ENCODE data around the gene KRT24.

Gene KRT24

DNA sequence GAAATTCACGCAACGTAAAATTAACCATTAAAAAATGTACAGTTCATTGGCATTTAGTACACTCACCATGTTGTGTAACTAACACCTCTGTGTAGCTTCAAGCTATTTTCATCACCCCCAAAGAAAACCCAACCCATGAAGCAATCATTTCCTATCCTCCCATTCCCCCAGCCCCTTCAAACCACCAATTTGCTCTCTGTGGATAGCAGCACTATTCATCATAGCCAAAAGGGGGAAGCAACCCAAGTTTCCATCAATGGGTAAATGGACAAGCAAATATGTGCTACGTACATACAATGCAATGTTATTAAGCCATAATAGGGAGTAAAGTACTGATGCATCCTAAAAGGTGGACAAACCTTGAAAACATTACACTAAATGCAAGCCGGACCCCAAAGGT is 27.6 kb downstream of the KRT24 start:
- Histone ChIP-seq H3K4me3 (ENCODE audit: low read length) (no peak overlapping the region), H4K8ac (ENCODE audit: low read depth, low read length) (no peak overlapping the region), H2AK5ac (ENCODE audit: low read length) (no peak overlapping the region), H2BK15ac (replicated peaks; ENCODE audit: low read depth) (no peak overlapping the region), H3K4ac (ENCODE audit: low read depth, low read length) (no peak overlapping the region), H3K27ac (ENCODE audit: low read depth, low read length) (no peak overlapping the region), H3K79me2 (ENCODE audit: control insufficient read depth, insufficient read depth, low read length) (no peaks in the 10 kb centered on the region), H3K18ac (ENCODE audit: low read length) (no peak overlapping the region), H3K79me1 (ENCODE audit: low read length) (no peaks in the 10 kb centered on the region), H3K4me1 (ENCODE audit: control insufficient read depth, low read depth, low read length) (no peaks in the 10 kb centered on the region), H2BK5ac (ENCODE audit: low read length) (no peak overlapping the region), H3K23ac (ENCODE audit: low read length) (no peak overlapping the region), H3K27me3 (ENCODE audit: insufficient read depth, low read length, poor library complexity) (no peaks in the 10 kb centered on the region), H3K9ac (ENCODE audit: low read length) (no peak overlapping the region), H3K56ac (ENCODE audit: low read length) (no peak overlapping the region), H4K5ac (ENCODE audit: low read length) (no peak overlapping the region), H2BK120ac (ENCODE audit: low read depth, low read length) (no peak overlapping the region), H3K36me3 (ENCODE audit: control insufficient read depth, insufficient read depth, low read length) (no peaks in the 10 kb centered on the region), H3K4me2 (ENCODE audit: low read length) (no peak overlapping the region)
- no CpG with 5 or more reads among the region's 4 CpGs for WGBS (ENCODE audit: extremely low coverage, insufficient coverage, low lambda C conversion rate)
- no peak for DNase-seq

GRCh38 chr17:40672654-40673053 is 30.9 kb downstream of the KRT24 start:
- Histone ChIP-seq H3K27me3 (ENCODE audit: insufficient read depth, low read length, poor library complexity) (no peaks in the 10 kb centered on the region), H3K27ac (ENCODE audit: low read depth, low read length) (no peak overlapping the region), H2BK5ac (ENCODE audit: low read length) (no peak overlapping the region), H3K4ac (ENCODE audit: low read depth, low read length) (no peak overlapping the region), H3K79me1 (ENCODE audit: low read length) (no peaks in the 10 kb centered on the region), H3K79me2 (ENCODE audit: control insufficient read depth, insufficient read depth, low read length) (no peaks in the 10 kb centered on the region), H3K4me3 (ENCODE audit: low read length) (no peak overlapping the region), H2BK120ac (ENCODE audit: low read depth, low read length) (no peak overlapping the region), H3K9ac (ENCODE audit: low read length) (no peak overlapping the region), H3K36me3 (ENCODE audit: control insufficient read depth, insufficient read depth, low read length) (no peaks in the 10 kb centered on the region), H3K4me1 (ENCODE audit: control insufficient read depth, low read depth, low read length) (no peaks in the 10 kb centered on the region), H3K56ac (ENCODE audit: low read length) (no peak overlapping the region), H2BK15ac (replicated peaks; ENCODE audit: low read depth) (no peak overlapping the region), H3K18ac (ENCODE audit: low read length) (no peak overlapping the region), H4K8ac (ENCODE audit: low read depth, low read length) (no peak overlapping the region), H3K23ac (ENCODE audit: low read length) (no peak overlapping the region), H2AK5ac (ENCODE audit: low read length) (no peak overlapping the region), H4K5ac (ENCODE audit: low read length) (no peak overlapping the region), H3K4me2 (ENCODE audit: low read length) (no peak overlapping the region)
- WGBS (ENCODE audit: extremely low coverage, insufficient coverage, low lambda C conversion rate): 100% methylated on average over 1 of the region's 2 CpGs
- DNase-seq: no peak

DNA sequence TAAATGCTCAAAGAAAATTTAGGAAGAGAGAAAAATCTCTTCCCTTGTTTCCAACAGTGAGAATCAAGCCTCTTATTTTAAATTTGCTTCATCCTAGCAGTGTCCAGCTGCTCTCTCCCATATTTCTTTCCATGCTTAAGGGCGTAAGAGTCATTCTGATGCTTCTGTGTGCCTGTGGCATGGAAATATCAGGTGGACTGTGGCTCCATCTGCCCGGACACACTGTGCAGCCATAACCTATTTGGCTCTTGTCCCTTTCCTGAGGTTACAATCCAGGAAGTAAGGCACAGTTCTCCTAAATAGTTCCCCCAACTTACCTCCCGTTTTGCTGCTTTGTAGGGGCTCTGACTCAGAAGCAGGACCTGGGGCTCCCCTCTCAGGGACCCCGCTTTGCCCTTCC is 32.3 kb downstream of the KRT24 start:
- no peak overlapping the region for H3K4me2 ChIP-seq (ENCODE audit: low read length)
- no peak overlapping the region for H3K18ac ChIP-seq (ENCODE audit: low read length)
- no peak overlapping the region for H3K23ac ChIP-seq (ENCODE audit: low read length)
- H3K36me3 ChIP-seq (ENCODE audit: control insufficient read depth, insufficient read depth, low read length): no peaks in the 10 kb centered on the region
- no peak overlapping the region for H2BK5ac ChIP-seq (ENCODE audit: low read length)
- H3K4me1 ChIP-seq (ENCODE audit: control insufficient read depth, low read depth, low read length): no peaks in the 10 kb centered on the region
- H3K79me2 ChIP-seq (ENCODE audit: control insufficient read depth, insufficient read depth, low read length): no peaks in the 10 kb centered on the region
- WGBS (ENCODE audit: extremely low coverage, insufficient coverage, low lambda C conversion rate): no CpG with 5 or more reads among the region's 4 CpGs
- H3K4me3 ChIP-seq (ENCODE audit: low read length): no peak overlapping the region
- H3K79me1 ChIP-seq (ENCODE audit: low read length): no peaks in the 10 kb centered on the region
- H2BK120ac ChIP-seq (ENCODE audit: low read depth, low read length): no peak overlapping the region
- no peak overlapping the region for H3K56ac ChIP-seq (ENCODE audit: low read length)
- no peak overlapping the region for H2AK5ac ChIP-seq (ENCODE audit: low read length)
- no peaks in the 10 kb centered on the region for H3K27me3 ChIP-seq (ENCODE audit: insufficient read depth, low read length, poor library complexity)
- no peak overlapping the region for H3K27ac ChIP-seq (ENCODE audit: low read depth, low read length)
- H3K4ac ChIP-seq (ENCODE audit: low read depth, low read length): no peak overlapping the region
- H3K9ac ChIP-seq (ENCODE audit: low read length): no peak overlapping the region
- no peak for DNase-seq
- H2BK15ac ChIP-seq (replicated peaks; ENCODE audit: low read depth): no peak overlapping the region
- H4K8ac ChIP-seq (ENCODE audit: low read depth, low read length): no peak overlapping the region
- no peak overlapping the region for H4K5ac ChIP-seq (ENCODE audit: low read length)

DNA sequence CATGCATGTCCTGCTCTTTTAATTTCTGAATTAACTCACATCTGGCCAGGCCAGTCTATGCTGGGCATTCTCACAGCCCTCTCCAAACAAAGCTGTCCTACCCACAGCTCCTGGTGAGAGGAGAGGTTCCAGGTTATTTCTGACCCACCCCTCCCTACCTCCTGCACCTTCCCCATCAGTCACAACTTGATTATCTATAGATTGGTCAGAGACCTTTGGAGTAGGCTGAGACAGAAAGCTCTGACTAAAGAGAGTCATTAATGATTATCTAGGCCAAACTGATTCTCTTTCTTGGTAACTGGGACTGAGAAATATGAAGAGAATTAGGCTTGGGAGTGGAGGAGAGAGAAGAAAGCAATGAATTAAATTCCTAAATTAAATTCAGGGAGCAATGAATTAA is 37.2 kb downstream of the KRT24 start:
- H2BK120ac ChIP-seq (ENCODE audit: low read depth, low read length): no peak overlapping the region
- no peak overlapping the region for H3K4ac ChIP-seq (ENCODE audit: low read depth, low read length)
- H3K4me1 ChIP-seq (ENCODE audit: control insufficient read depth, low read depth, low read length): no peaks in the 10 kb centered on the region
- H3K36me3 ChIP-seq (ENCODE audit: control insufficient read depth, insufficient read depth, low read length): no peaks in the 10 kb centered on the region
- H3K4me2 ChIP-seq (ENCODE audit: low read length): no peak overlapping the region
- no peak overlapping the region for H3K4me3 ChIP-seq (ENCODE audit: low read length)
- H3K23ac ChIP-seq (ENCODE audit: low read length): no peak overlapping the region
- no peak for DNase-seq
- no peak overlapping the region for H2AK5ac ChIP-seq (ENCODE audit: low read length)
- H3K9ac ChIP-seq (ENCODE audit: low read length): no peak overlapping the region
- no peak overlapping the region for H2BK15ac ChIP-seq (replicated peaks; ENCODE audit: low read depth)
- H3K79me2 ChIP-seq (ENCODE audit: control insufficient read depth, insufficient read depth, low read length): no peaks in the 10 kb centered on the region
- no peak overlapping the region for H4K5ac ChIP-seq (ENCODE audit: low read length)
- no peak overlapping the region for H3K56ac ChIP-seq (ENCODE audit: low read length)
- H3K79me1 ChIP-seq (ENCODE audit: low read length): no peaks in the 10 kb centered on the region
- H2BK5ac ChIP-seq (ENCODE audit: low read length): no peak overlapping the region
- H3K27me3 ChIP-seq (ENCODE audit: insufficient read depth, low read length, poor library complexity): no peaks in the 10 kb centered on the region
- H3K18ac ChIP-seq (ENCODE audit: low read length): no peak overlapping the region
- no peak overlapping the region for H3K27ac ChIP-seq (ENCODE audit: low read depth, low read length)
- H4K8ac ChIP-seq (ENCODE audit: low read depth, low read length): no peak overlapping the region

- H3K27ac ChIP-seq (ENCODE audit: low read depth, low read length): no peak within 1 kb of the TSS
- no peak within 1 kb of the TSS for H2AK5ac ChIP-seq (ENCODE audit: low read length)
- H3K36me3 ChIP-seq (ENCODE audit: control insufficient read depth, insufficient read depth, low read length): no peaks in the 10 kb centered on the region
- no peak within 1 kb of the TSS for H2BK120ac ChIP-seq (ENCODE audit: low read depth, low read length)
- no peak within 1 kb of the TSS for H3K4ac ChIP-seq (ENCODE audit: low read depth, low read length)
- H3K79me1 ChIP-seq (ENCODE audit: low read length): no peaks in the 10 kb centered on the region
- no peaks in the 10 kb centered on the region for H3K27me3 ChIP-seq (ENCODE audit: insufficient read depth, low read length, poor library complexity)
- H3K4me2 ChIP-seq (ENCODE audit: low read length): peak within 1 kb of the TSS; percentile 54
- peak within 1 kb of the TSS; percentile 46 for H3K56ac ChIP-seq (ENCODE audit: low read length)
- H3K18ac ChIP-seq (ENCODE audit: low read length): peak within 1 kb of the TSS; percentile 68
- peak; percentile 44 for DNase-seq
- no peak within 1 kb of the TSS for H2BK5ac ChIP-seq (ENCODE audit: low read length)
- H3K9ac ChIP-seq (ENCODE audit: low read length): peak within 1 kb of the TSS; percentile 30
- H3K4me1 ChIP-seq (ENCODE audit: control insufficient read depth, low read depth, low read length): no peaks in the 10 kb centered on the region
- H4K8ac ChIP-seq (ENCODE audit: low read depth, low read length): no peak within 1 kb of the TSS
- H3K79me2 ChIP-seq (ENCODE audit: control insufficient read depth, insufficient read depth, low read length): no peaks in the 10 kb centered on the region
- H4K5ac ChIP-seq (ENCODE audit: low read length): no peak within 1 kb of the TSS
- WGBS (ENCODE audit: extremely low coverage, insufficient coverage, low lambda C conversion rate): no CpG with 5 or more reads among the region's 12 CpGs
- peak within 1 kb of the TSS; percentile 64 for H2BK15ac ChIP-seq (replicated peaks; ENCODE audit: low read depth)
- H3K4me3 ChIP-seq (ENCODE audit: low read length): no peak within 1 kb of the TSS
- no peak within 1 kb of the TSS for H3K23ac ChIP-seq (ENCODE audit: low read length)
These were observed 38.8 kb downstream of the KRT24 start, which contains the start of gene KRT222 for GRCh38 chr17:40664582-40665333. Gene KRT222, minus strand, starts transcription at chr17:40665177. Its CDS starts 78 bp downstream, at chr17:40665099.

GRCh38 chr17:40663252-40663651 is 40.3 kb downstream of the KRT24 start:
- no peak overlapping the region for H3K23ac ChIP-seq (ENCODE audit: low read length)
- H4K5ac ChIP-seq (ENCODE audit: low read length): no peak overlapping the region
- no peaks in the 10 kb centered on the region for H3K79me2 ChIP-seq (ENCODE audit: control insufficient read depth, insufficient read depth, low read length)
- H3K36me3 ChIP-seq (ENCODE audit: control insufficient read depth, insufficient read depth, low read length): no peaks in the 10 kb centered on the region
- no peak overlapping the region for H3K4ac ChIP-seq (ENCODE audit: low read depth, low read length)
- DNase-seq: peak; percentile 55
- no peak overlapping the region for H3K4me3 ChIP-seq (ENCODE audit: low read length)
- H2AK5ac ChIP-seq (ENCODE audit: low read length): no peak overlapping the region
- no peak overlapping the region for H2BK120ac ChIP-seq (ENCODE audit: low read depth, low read length)
- no peak overlapping the region for H2BK5ac ChIP-seq (ENCODE audit: low read length)
- whole genome bisulfite sequencing (ENCODE audit: extremely low coverage, insufficient coverage, low lambda C conversion rate): no CpG with 5 or more reads among the region's 3 CpGs
- no peak overlapping the region for H3K56ac ChIP-seq (ENCODE audit: low read length)
- H4K8ac ChIP-seq (ENCODE audit: low read depth, low read length): no peak overlapping the region
- H2BK15ac ChIP-seq (replicated peaks; ENCODE audit: low read depth): no peak overlapping the region
- H3K27ac ChIP-seq (ENCODE audit: low read depth, low read length): no peak overlapping the region
- no peaks in the 10 kb centered on the region for H3K27me3 ChIP-seq (ENCODE audit: insufficient read depth, low read length, poor library complexity)
- no peak overlapping the region for H3K9ac ChIP-seq (ENCODE audit: low read length)
- no peak overlapping the region for H3K18ac ChIP-seq (ENCODE audit: low read length)
- H3K4me1 ChIP-seq (ENCODE audit: control insufficient read depth, low read depth, low read length): no peaks in the 10 kb centered on the region
- H3K4me2 ChIP-seq (ENCODE audit: low read length): no peak overlapping the region
- H3K79me1 ChIP-seq (ENCODE audit: low read length): no peaks in the 10 kb centered on the region
